ENCODE measurements around the gene BEGAIN.

BEGAIN gene

GRCh38 chr14:100615736-100616695, 28.8 kb upstream of the BEGAIN start:
- DNase-seq (ENCODE audit: low read depth in 2 of 2), result no peak

- DNase-seq (ENCODE audit: low read depth in 2 of 2), result no peak
These were observed 27.6 kb upstream of the BEGAIN start for GRCh38 chr14:100614803-100615202.

GRCh38 chr14:100612986-100613385, 25.8 kb upstream of the BEGAIN start:
- DNase-seq (ENCODE audit: low read depth in 2 of 2), result no peak

GRCh38 chr14:100611811-100612480, 24.7 kb upstream of the BEGAIN start:
- no peak for DNase-seq (ENCODE audit: low read depth in 2 of 2)

GRCh38 chr14:100610511-100611217, 23.4 kb upstream of the BEGAIN start:
- no peak for DNase-seq (ENCODE audit: low read depth in 2 of 2)

- no peak for DNase-seq (ENCODE audit: low read depth in 2 of 2)
These were observed 22.7 kb upstream of the BEGAIN start for GRCh38 chr14:100609941-100610391.

- no peak for DNase-seq (ENCODE audit: low read depth in 2 of 2)
These were observed 22.2 kb upstream of the BEGAIN start for GRCh38 chr14:100609331-100609870.

- no peak for DNase-seq (ENCODE audit: low read depth in 2 of 2)
These were observed 21.5 kb upstream of the BEGAIN start for GRCh38 chr14:100608586-100609330.

GRCh38 chr14:100608064-100608463, 20.8 kb upstream of the BEGAIN start:
- DNase-seq (ENCODE audit: low read depth in 2 of 2), result no peak

- DNase-seq (ENCODE audit: low read depth in 2 of 2), result no peak
These were observed 20.4 kb upstream of the BEGAIN start for GRCh38 chr14:100607611-100607956.

- no peak for DNase-seq (ENCODE audit: low read depth in 2 of 2)
These were observed 19.7 kb upstream of the BEGAIN start for GRCh38 chr14:100606687-100607610.

GRCh38 chr14:100605706-100606686, 18.8 kb upstream of the BEGAIN start:
- DNase-seq (ENCODE audit: low read depth in 2 of 2), result no peak

GRCh38 chr14:100605230-100605629, 18.0 kb upstream of the BEGAIN start:
- no peak for DNase-seq (ENCODE audit: low read depth in 2 of 2)

- no peak for DNase-seq (ENCODE audit: low read depth in 2 of 2)
These were observed 17.5 kb upstream of the BEGAIN start for GRCh38 chr14:100604709-100605108.

- DNase-seq (ENCODE audit: low read depth in 2 of 2), result no peak
These were observed 16.9 kb upstream of the BEGAIN start for GRCh38 chr14:100604121-100604501.

GRCh38 chr14:100603341-100604120, 16.3 kb upstream of the BEGAIN start:
- no peak for DNase-seq (ENCODE audit: low read depth in 2 of 2)

GRCh38 chr14:100602621-100603230, 15.5 kb upstream of the BEGAIN start:
- DNase-seq (ENCODE audit: low read depth in 2 of 2), result no peak

- no peak for DNase-seq (ENCODE audit: low read depth in 2 of 2)
These were observed 14.7 kb upstream of the BEGAIN start for GRCh38 chr14:100601914-100602313.

Data from stimulated activated CD8-positive, alpha-beta memory T cell treated with anti-CD3 and anti-CD28 coated beads, Interleukin-15, amount 100 ng/mL, for 48 hours (primary cell).